Adrenal gland (tissue), 12 donors: Measurements from ENCODE around the gene TOX2. TPM values are rescaled to one million over a fixed set of nuclear protein-coding genes. Genes with fewer than 3 reads are reported as not detected.

Experiments used
- DNase-seq, 7 donors: peaks; one replicate each; pipeline ENCODE4 v3.0.0-alpha.2; 2019 to 2020
- H3K27ac ChIP-seq, 5 donors: fragments of 200-600 bp; sonication (generic) in 4 of 5; 1 replicate in 3 of 5; 2 replicates in 2 of 5; pipeline versions ENCODE4 v1.5.1 to v1.8.0; 2016 to 2020; ENCODE audit warnings: mild to moderate bottlenecking in 1 of 5
- H3K27me3 ChIP-seq: fragments of 200-600 bp; 2 replicates; pipeline ENCODE4 v1.8.0; 2021
- H3K36me3 ChIP-seq, 2 donors: fragments of 200-600 bp; replicated peaks in 1 of 2; 1 replicate in 1 of 2; 2 replicates in 1 of 2; pipeline versions ENCODE4 v1.5.1 to v1.8.0; 2018 to 2022
- H3K4me1 ChIP-seq, 2 donors: fragments of 200-600 bp; replicated peaks in 1 of 2; 1 replicate in 1 of 2; 2 replicates in 1 of 2; pipeline versions ENCODE4 v1.5.1 to v1.8.0; 2018 to 2021
- H3K4me3 ChIP-seq, 4 donors: fragments of 200-600 bp; sonication (generic) in 3 of 4; one replicate each; pipeline ENCODE4 v1.5.1; 2016 to 2018
- H3K9me3 ChIP-seq, 3 donors: fragments of 200-600 bp; sonication (generic) in 1 of 3; replicated peaks in 1 of 3; 1 replicate in 2 of 3; 2 replicates in 1 of 3; pipeline versions ENCODE4 v1.5.1 to v1.8.0; 2016 to 2021
- CTCF ChIP-seq, 6 experiments: fragments of 450-650 bp in 4 of 6; fragments of 200-600 bp in 2 of 6; sonication (generic) in 1 of 6; IDR thresholded peaks; 1 replicate in 5 of 6; 2 replicates in 1 of 6; pipeline versions ENCODE4 v1.5.1 to v1.8.0; 2016 to 2021; ENCODE audit warnings: antibody characterized with exemption in 6 of 6, mild to moderate bottlenecking in 2 of 6, moderate library complexity in 1 of 6
- POLR2A ChIP-seq, 2 donors: fragments of 450-650 bp; IDR thresholded peaks; one replicate each; pipeline ENCODE4 v1.6.1; 2017; ENCODE audit warnings: antibody characterized with exemption in 2 of 2, mild to moderate bottlenecking in 2 of 2, moderate library complexity in 1 of 2
- WGBS, 4 donors: extraction: QIAGEN DNeasy Blood & Tissue Kit in 2 of 4; methylation state at CpG; one replicate each; pipeline versions ENCODE4 v1.1.5 to v1.1.7; 2013 to 2017; 5-methylcytosine and 5-hydroxymethylcytosine counted together
- intact Hi-C, 2 donors: fragments of 100-400 bp; cut with DNase I; formaldehyde crosslinking; loops; one replicate each; pipeline versions ENCODE4 v1.14.1 to v1.15.0; 2022 to 2023
- polyA plus RNA-seq, 3 donors: library from polyadenylated mRNA; stranded (reverse); fragments of 200-250 nt in 2 of 3; fragments of 350-450 nt in 1 of 3; fragmentation: Illumina TruSeq in 1 of 3; extraction: RNeasy Lipid Tissue Mini Kit (QIAGEN cat#74804) in 1 of 3; gene quantifications; one replicate each; pipeline ENCODE4 v1.2.3, GENCODE V29; 2013 to 2014
- total RNA-seq, 9 donors: library from RNA; depleted of rRNA in 4 of 9; stranded (reverse); fragments of >200 nt in 4 of 9; fragments of 120-200 nt in 1 of 9; fragmentation: NEBNext Ultra II Directional in 1 of 9; extraction: Animal tissue kit (Norgen Biotek cat#: 25700) in 1 of 9; gene quantifications; one replicate each; pipeline versions ENCODE4 v1.1.0 to v1.2.4, GENCODE V29; 2013 to 2023
- donor health status: healthy with polysubstance abuse.
- donor health status: Bipolar disorder and iron deficiency.
- donor health status: DM: yes; HTN: yes; CAD: no.
- donor health status: DM: no; HTN: no; CAD: no.
- donor health status: DM: no; HTN: no; CAD: no.
- donor health status: DM: yes; HTN: yes; CAD: no.

TOX2 gene
- total and polyA plus RNA-seq, 12 donors: 0.33 to 7.6 (median 2.8) TPM

GRCh38 chr20:43919686-43920403 is 5.2 kb downstream of the TOX2 start:
- Histone ChIP-seq H3K27me3 (peaks cover 16% of the 10 kb centered on the region), H3K9me3 (no peaks in the 10 kb centered on the region), H3K4me3 (no peak overlapping the region), H3K27ac (no peak overlapping the region), H3K4me1 (peaks cover 0 to 7% of the 10 kb centered on the region in 2 donors), H3K36me3 (no peaks in the 10 kb centered on the region)
- TF ChIP-seq POLR2A (IDR thresholded peaks at IDR 0.05) (no peak), CTCF (IDR thresholded peaks at IDR 0.05) (no peak)
- DNase-seq: no peak
- intact Hi-C loops: no loop called here
- WGBS, 4 donors: 79 to 97% (median 81%) methylated on average over 6 of the region's 6 CpGs

GRCh38 chr20:43920797-43921196 is 6.1 kb downstream of the TOX2 start:
- DNase-seq: no peak
- H3K9me3 ChIP-seq: no peaks in the 10 kb centered on the region
- no peaks in the 10 kb centered on the region for H3K4me1 ChIP-seq
- no peak overlapping the region for H3K27ac ChIP-seq
- TF ChIP-seq CTCF (IDR thresholded peaks at IDR 0.05) (no peak), POLR2A (IDR thresholded peaks at IDR 0.05) (no peak)
- WGBS, 4 donors: 97 to 100% (median 98%) methylated on average over 4 of the region's 4 CpGs
- H3K27me3 ChIP-seq: peaks cover 7% of the 10 kb centered on the region
- H3K4me3 ChIP-seq: no peak overlapping the region
- no peaks in the 10 kb centered on the region for H3K36me3 ChIP-seq
- intact Hi-C loops: no loop called here

GRCh38 chr20:43921227-43921780 is 6.7 kb downstream of the TOX2 start:
- Histone ChIP-seq H3K27ac (no peak overlapping the region), H3K9me3 (no peaks in the 10 kb centered on the region), H3K4me3 (no peak overlapping the region), H3K27me3 (peaks cover 2% of the 10 kb centered on the region), H3K36me3 (no peaks in the 10 kb centered on the region), H3K4me1 (no peaks in the 10 kb centered on the region)
- no peak for DNase-seq
- intact Hi-C loops: no loop called here
- no peak for TF ChIP-seq POLR2A (IDR thresholded peaks at IDR 0.05)
- no peak for TF ChIP-seq CTCF (IDR thresholded peaks at IDR 0.05)
- 71 to 76% (median 72%) methylated on average over 2 of the region's 2 CpGs for WGBS, 4 donors

GRCh38 chr20:43922614-43923013 is 8.0 kb downstream of the TOX2 start:
- WGBS, 4 donors: 72 to 79% (median 77%) methylated on average over 2 of the region's 2 CpGs
- Histone ChIP-seq H3K4me3 (no peak overlapping the region), H3K9me3 (no peaks in the 10 kb centered on the region), H3K27me3 (no peaks in the 10 kb centered on the region), H3K36me3 (no peaks in the 10 kb centered on the region), H3K4me1 (no peaks in the 10 kb centered on the region), H3K27ac (no peak overlapping the region)
- TF ChIP-seq POLR2A (IDR thresholded peaks at IDR 0.05): no peak
- DNase-seq: no peak
- intact Hi-C loops: no loop called here

- H3K27ac ChIP-seq: no peak overlapping the region
- TF ChIP-seq CTCF (IDR thresholded peaks at IDR 0.05): no peak
- no peak for TF ChIP-seq POLR2A (IDR thresholded peaks at IDR 0.05)
- intact Hi-C loops: no loop called here
- no peak for DNase-seq
- WGBS, 4 donors: 50 to 84% (median 72%) methylated on average over 2 to 3 of the region's 3 CpGs
- H3K36me3 ChIP-seq: no peaks in the 10 kb centered on the region
- H3K27me3 ChIP-seq: no peaks in the 10 kb centered on the region
- no peaks in the 10 kb centered on the region for H3K9me3 ChIP-seq
- H3K4me1 ChIP-seq: no peaks in the 10 kb centered on the region
- H3K4me3 ChIP-seq: no peak overlapping the region
Measured at GRCh38 chr20:43923322-43923721, 8.7 kb downstream of the TOX2 start.
